K562 (cell line): ENCODE results near the gene SLC24A4. TPM values are rescaled to one million over a fixed set of nuclear protein-coding genes. Genes with fewer than 3 reads are reported as not detected.

Experiments
- ATAC-seq: fragments of 200-7000 bp; cut with Tn5 transposase; 3 replicates; pipeline ENCODE4 v1.9.1; 2020; ENCODE audit warnings: moderate library complexity
- BruUV-seq: library from RNA; stranded (reverse); fragments of 400-500 nt; replicated peaks from 2 replicates; lab custom pipeline; 2021; lab: Mats Ljungman, UMichigan
- CTCF ChIA-PET: fragments of 300-600 bp; formaldehyde crosslinking; extraction: SDS; loops from one replicate; lab custom pipeline; 2021; ENCODE audit warnings: low intra/inter-chr PET ratio; lab: Yijun Ruan, JAX
- POLR2A ChIA-PET: fragments of 300-600, 350-650 bp; sonication (Branson Sonifier 250); formaldehyde crosslinking; extraction: SDS; loops from one replicate; lab custom pipeline; 2021; ENCODE audit warnings: antibody characterized with exemption, inconsistent platforms; lab: Yijun Ruan, JAX
- DNase-seq, 4 experiments: peaks; one replicate each; pipeline versions ENCODE4 v3.0.0 to v3.0.0-alpha.2; 2011 to 2018; ENCODE audit warnings: low spot score in 3 of 4, mixed read lengths in 3 of 4; ENCODE audit errors: extremely low read depth in 1 of 4
- FAIRE-seq: peaks from 2 replicates; lab custom pipeline; 2011; peaks lifted over from hg19 to GRCh38; lab: Jason Lieb, UNC
- H2AFZ ChIP-seq: 2 replicates; pipeline ENCODE4 v1.6.0; 2011; ENCODE audit warnings: low read depth, low read length, control low read depth, inconsistent platforms
- H3K27ac ChIP-seq: fragments of 200-600 bp; 3 replicates; pipeline ENCODE4 v1.8.0; 2011; ENCODE audit warnings: low read depth, mild to moderate bottlenecking, control low read depth, inconsistent platforms, low read length, moderate library complexity, mixed read lengths; ENCODE audit errors: extremely low read depth
- H3K27me3 ChIP-seq, 2 experiments: fragments of 300-600 bp in 1 of 2; 2 replicates in 1 of 2; 3 replicates in 1 of 2; pipeline versions ENCODE4 v1.6.0 to v1.8.0; 2011; ENCODE audit warnings: inconsistent platforms in 2 of 2, low read length in 2 of 2, mild to moderate bottlenecking in 1 of 2, mixed read lengths in 1 of 2, moderate library complexity in 1 of 2; ENCODE audit not compliant: control insufficient read depth in 2 of 2, insufficient read depth in 2 of 2
- H3K36me3 ChIP-seq: fragments of 300-600 bp; 3 replicates; pipeline ENCODE4 v1.8.0; 2011; ENCODE audit warnings: mild to moderate bottlenecking, low read length, inconsistent platforms; ENCODE audit not compliant: control insufficient read depth, insufficient read depth
- H3K4me1 ChIP-seq, 2 experiments: fragments of 200-600 bp in 1 of 2; replicated peaks in 1 of 2; 2 replicates in 1 of 2; 3 replicates in 1 of 2; pipeline versions ENCODE4 v1.5.1 to v1.8.0; 2011; ENCODE audit warnings: inconsistent platforms in 2 of 2, low read length in 2 of 2, mild to moderate bottlenecking in 1 of 2, mixed read lengths in 1 of 2, moderate library complexity in 1 of 2; ENCODE audit not compliant: control insufficient read depth in 2 of 2, insufficient read depth in 2 of 2
- H3K4me2 ChIP-seq: 2 replicates; pipeline ENCODE4 v1.6.1; 2011; ENCODE audit warnings: low read length, control low read depth, inconsistent platforms, mixed read lengths; ENCODE audit not compliant: insufficient read depth
- H3K4me3 ChIP-seq: fragments of 200-600 bp; sonication (generic), shearing (Covaris generic); 2 replicates; pipeline ENCODE4 v1.5.1; 2016; ENCODE audit warnings: control low read depth, inconsistent platforms
- H3K79me2 ChIP-seq: fragments of 200-600 bp; 3 replicates; pipeline ENCODE4 v1.8.0; 2011; ENCODE audit warnings: low read length, inconsistent platforms; ENCODE audit not compliant: control insufficient read depth, insufficient read depth
- H3K9ac ChIP-seq, 2 experiments: 2 replicates each; pipeline versions ENCODE4 v1.6.0 to v1.6.1; 2011; ENCODE audit warnings: low read depth in 2 of 2, low read length in 2 of 2, control low read depth in 1 of 2, inconsistent platforms in 1 of 2, mild to moderate bottlenecking in 1 of 2, mixed read lengths in 1 of 2; ENCODE audit not compliant: insufficient read depth in 1 of 2
- H3K9me1 ChIP-seq: one replicate; pipeline ENCODE4 v1.6.0; 2011; ENCODE audit warnings: inconsistent platforms, mild to moderate bottlenecking, low read length, moderate library complexity; ENCODE audit not compliant: control insufficient read depth, insufficient read depth
- H3K9me3 ChIP-seq: replicated peaks from 2 replicates; pipeline ENCODE4 v1.5.1; 2011; ENCODE audit warnings: low read depth, low read length, inconsistent platforms; ENCODE audit not compliant: control insufficient read depth, insufficient read depth
- H4K20me1 ChIP-seq: replicated peaks from 2 replicates; pipeline ENCODE4 v1.6.1; 2011; ENCODE audit warnings: low read length, inconsistent platforms, mixed read lengths; ENCODE audit not compliant: control insufficient read depth, insufficient read depth
- ARID2 ChIP-seq: fragments of 450-650 bp; IDR thresholded peaks from 2 replicates; pipeline ENCODE4 v1.6.1; 2017; ENCODE audit warnings: antibody characterized with exemption, mild to moderate bottlenecking
- CBFB ChIP-seq: sonication (generic); formaldehyde crosslinking; IDR thresholded peaks from 2 replicates; pipeline ENCODE4 v1.4.0; 2020; ENCODE audit warnings: mild to moderate bottlenecking, missing genetic modification reagents
- CBX2 ChIP-seq: fragments of 200-600 bp; sonication (generic); IDR thresholded peaks from one replicate; pipeline ENCODE4 v1.6.1; 2012; ENCODE audit warnings: mild to moderate bottlenecking, low read length, inconsistent platforms; ENCODE audit not compliant: insufficient read depth, poor library complexity, severe bottlenecking
- FOS ChIP-seq: IDR thresholded peaks from 3 replicates; pipeline ENCODE4 v1.6.1; 2011; ENCODE audit not compliant: insufficient read length; ENCODE audit errors: extremely low read depth
- FOXA1 ChIP-seq: fragments of 450-650 bp; IDR thresholded peaks from 2 replicates; pipeline ENCODE4 v1.6.1; 2016; ENCODE audit warnings: mild to moderate bottlenecking, borderline replicate concordance
- HCFC1 ChIP-seq: IDR thresholded peaks from 2 replicates; pipeline ENCODE4 v1.6.1; 2012; ENCODE audit warnings: low read depth, low read length, improper control_type of control experiment
- NONO ChIP-seq, 2 experiments: fragments of 200-400 bp in 1 of 2; fragments of 450-650 bp in 1 of 2; formaldehyde crosslinking in 1 of 2; IDR thresholded peaks; 2 replicates each; pipeline ENCODE4 v1.6.1; 2017; ENCODE audit warnings: low read depth in 2 of 2, mild to moderate bottlenecking in 2 of 2, moderate library complexity in 2 of 2, low read length in 1 of 2
- NR2C2 ChIP-seq, 2 experiments: fragments of 200-800 bp in 1 of 2; sonication (Bioruptor generic) in 1 of 2; sonication (generic) in 1 of 2; formaldehyde crosslinking in 1 of 2; IDR thresholded peaks; 2 replicates each; pipeline versions ENCODE4 v1.6.1 to v1.8.0; 2016 to 2022; ENCODE audit warnings: mild to moderate bottlenecking in 1 of 2, missing compliant biosample characterization in 1 of 2, missing genetic modification characterization in 1 of 2, missing genetic modification reagents in 1 of 2
- PHB ChIP-seq: fragments of 250-450 bp; sonication (Bioruptor Pico); IDR thresholded peaks from 2 replicates; pipeline ENCODE4 v1.5.0; 2021
- SOX6 ChIP-seq: fragments of 450-650 bp; IDR thresholded peaks from 2 replicates; pipeline ENCODE4 v1.6.1; 2014; ENCODE audit warnings: mild to moderate bottlenecking
- SPI1 ChIP-seq: IDR thresholded peaks from 2 replicates; pipeline ENCODE4 v1.6.1; 2011; ENCODE audit warnings: low read depth, low read length, control low read depth, borderline replicate concordance
- SREBF2 ChIP-seq: sonication (generic); formaldehyde crosslinking; IDR thresholded peaks from 2 replicates; pipeline ENCODE4 v1.4.0; 2020; ENCODE audit warnings: mild to moderate bottlenecking, missing genetic modification reagents
- SRSF3 ChIP-seq: fragments of 200-400 bp; formaldehyde crosslinking; IDR thresholded peaks from 2 replicates; pipeline ENCODE4 v1.6.1; 2016; ENCODE audit warnings: mild to moderate bottlenecking, low read length, moderate library complexity; ENCODE audit not compliant: insufficient read depth
- TCF3 ChIP-seq: sonication (generic); formaldehyde crosslinking; IDR thresholded peaks from 2 replicates; pipeline ENCODE4 v1.4.0; 2020; ENCODE audit warnings: mild to moderate bottlenecking, missing genetic modification reagents
- ZNF174 ChIP-seq: fragments of 250-450 bp; sonication (Bioruptor Pico); IDR thresholded peaks from 2 replicates; pipeline ENCODE4 v1.4.0; 2020; ENCODE audit warnings: mild to moderate bottlenecking
- ZNF212 ChIP-seq: fragments of 450-650 bp; formaldehyde crosslinking; IDR thresholded peaks from 2 replicates; pipeline ENCODE4 v1.4.0; 2020; ENCODE audit warnings: mild to moderate bottlenecking
- ZNF41 ChIP-seq: fragments of 250-450 bp; sonication (Bioruptor Pico); conservative IDR thresholded peaks from 2 replicates; pipeline ENCODE4 v1.4.0; 2020; ENCODE audit warnings: mild to moderate bottlenecking
- ZNF830 ChIP-seq: fragments of 250-450 bp; sonication (Bioruptor Pico); IDR thresholded peaks from 2 replicates; pipeline ENCODE4 v1.5.0; 2021; ENCODE audit warnings: mild to moderate bottlenecking
- WGBS: fragments of 100-300 bp; shearing (Covaris generic); methylation state at CpG from one replicate; pipeline ENCODE4 v1.1.6; 2016; ENCODE audit warnings: low coverage, mixed read lengths; ENCODE audit not compliant: insufficient coverage; ENCODE audit errors: missing lambda C conversion rate; 5-methylcytosine and 5-hydroxymethylcytosine counted together
- in situ Hi-C: fragments of 300-500 bp; cut with MboI; formaldehyde crosslinking; loops from 4 replicates; pipeline ENCODE4 v1.15.0; 2018; ENCODE audit warnings: inconsistent platforms, mixed read lengths
- intact Hi-C: fragments of 100-400 bp; cut with micrococcal nuclease; formaldehyde crosslinking; loops from 2 replicates; pipeline ENCODE4 v1.14.2; 2022
- polyA plus RNA-seq, 8 experiments: library from polyadenylated mRNA; depleted of rRNA in 4 of 8; stranded (reverse) in 5 of 8; unstranded in 3 of 8; fragments of >200 nt; fragmentation: Nextera tagmentation in 2 of 8; fragmentation: Illumina TruSeq in 1 of 8; extraction: Ambion mirVana in 2 of 8; extraction: Trizol in 1 of 8; gene quantifications; 2 replicates each; pipeline versions ENCODE4 v1.2.1 to v1.2.3, GENCODE V29; 2011 to 2014; ENCODE audit warnings: inconsistent platforms in 1 of 8, missing spikeins in 1 of 8
- total RNA-seq, 7 experiments: library from RNA; depleted of rRNA in 6 of 7; stranded (reverse); fragments of >200 nt in 6 of 7; fragmentation: Illumina TruSeq in 2 of 7; extraction: Trizol in 2 of 7; gene quantifications; 2 replicates each; pipeline versions ENCODE4 v1.2.1 to v1.2.3, GENCODE V29; 2011 to 2021; ENCODE audit warnings: low replicate concordance in 1 of 7
- TF ChIP-seq, protein P1 (sequence below): fragments of 450-650 bp; formaldehyde crosslinking; IDR thresholded peaks from 2 replicates; pipeline ENCODE4 v1.4.0; 2020; ENCODE audit warnings: mild to moderate bottlenecking

The SLC24A4 gene
- total and polyA plus RNA-seq, 9 of the 15 experiments (the other 6 are each of a cell fraction or from before 2014, with no cell fraction given), result not detected

- Histone ChIP-seq H3K4me3 (no peak overlapping the region), H3K9me3 (no peaks in the 10 kb centered on the region), H4K20me1 (no peaks in the 10 kb centered on the region), H3K9ac (no peak overlapping the region), H3K4me2 (no peak overlapping the region), H2AFZ (no peak overlapping the region), H3K36me3 (no peaks in the 10 kb centered on the region), H3K9me1 (no peaks in the 10 kb centered on the region), H3K4me1 (no peaks in the 10 kb centered on the region), H3K27me3 (peaks cover 0 to 11% of the 10 kb centered on the region in 2 experiments; a peak in 1 of 5 replicates), H3K79me2 (no peaks in the 10 kb centered on the region), H3K27ac (no peak overlapping the region)
- FAIRE-seq (no peak), ATAC-seq (no peak), DNase-seq (no peak)
- intact Hi-C loops, result no loop called here
- ChIA-PET POLR2A (no interaction called here), CTCF (interaction anchor here (0.7 kb wide), 1 partner anchor 1299 kb away, joined by 3 read pairs; no protein-coding TSS in a partner anchor)
- WGBS, result 0% methylated on average over 4 of the region's 5 CpGs
- no TSS peak for BruUV-seq
- in situ Hi-C loops, result no loop called here
- TF ChIP-seq HCFC1, result no peak
- no peak for TF ChIP-seq SRSF3
- TF ChIP-seq CBFB (CRISPR knock-in tag), result no peak
- TF ChIP-seq ZNF212 (CRISPR knock-in tag), result no peak
- no peak for TF ChIP-seq ZNF41 (CRISPR knock-in tag)
- TF ChIP-seq NONO (IDR thresholded peaks at IDR 0.05; ENCODE audit: low read depth in 2 of 2, low read length in 1 of 2), result no peak
- TF ChIP-seq NR2C2 (CRISPR knock-in tag; IDR thresholded peaks at IDR 0.05), result no peak
- TF ChIP-seq NR2C2 (tag; IDR thresholded peaks at IDR 0.05), result no peak
- no peak for TF ChIP-seq ZNF830 (CRISPR knock-in tag)
- TF ChIP-seq, protein P1, sequence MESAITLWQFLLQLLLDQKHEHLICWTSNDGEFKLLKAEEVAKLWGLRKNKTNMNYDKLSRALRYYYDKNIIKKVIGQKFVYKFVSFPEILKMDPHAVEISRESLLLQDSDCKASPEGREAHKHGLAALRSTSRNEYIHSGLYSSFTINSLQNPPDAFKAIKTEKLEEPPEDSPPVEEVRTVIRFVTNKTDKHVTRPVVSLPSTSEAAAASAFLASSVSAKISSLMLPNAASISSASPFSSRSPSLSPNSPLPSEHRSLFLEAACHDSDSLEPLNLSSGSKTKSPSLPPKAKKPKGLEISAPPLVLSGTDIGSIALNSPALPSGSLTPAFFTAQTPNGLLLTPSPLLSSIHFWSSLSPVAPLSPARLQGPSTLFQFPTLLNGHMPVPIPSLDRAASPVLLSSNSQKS (CRISPR knock-in tag), result no peak
- TF ChIP-seq ARID2, result no peak
- TF ChIP-seq ZNF174 (CRISPR knock-in tag), result no peak
- no peak for TF ChIP-seq PHB (CRISPR knock-in tag)
- no peak for TF ChIP-seq CBX2
- TF ChIP-seq FOS, result no peak
- TF ChIP-seq TCF3, result no peak
- no peak for TF ChIP-seq SOX6
- no peak for TF ChIP-seq FOXA1
- TF ChIP-seq SPI1, result no peak
- no peak for TF ChIP-seq SREBF2 (CRISPR knock-in tag)
Measured at GRCh38 chr14:92277031-92277430, 45.9 kb upstream of the SLC24A4 start.
